KMS-11 (cell line): ENCODE measurements around the gene S100A13.

Experiments
- H2AFZ ChIP-seq: fragments of 200-600 bp; sonication (generic); 2 replicates; pipeline ENCODE4 v1.6.1; 2016; ENCODE audit warnings: antibody characterized with exemption, mixed run types, low read depth
- H3K27ac ChIP-seq: fragments of 200-600 bp; sonication (generic); 2 replicates; pipeline ENCODE4 v1.6.1; 2016; ENCODE audit warnings: mild to moderate bottlenecking, mixed run types
- H3K27me3 ChIP-seq: fragments of 200-600 bp; sonication (generic); 2 replicates; pipeline ENCODE4 v1.6.1; 2017; ENCODE audit warnings: mild to moderate bottlenecking, low read depth, mixed run types, moderate library complexity; ENCODE audit not compliant: insufficient read depth
- H3K36me3 ChIP-seq: fragments of 200-600 bp; sonication (generic); 2 replicates; pipeline ENCODE4 v1.6.1; 2017; ENCODE audit warnings: mild to moderate bottlenecking, mixed run types; ENCODE audit not compliant: insufficient read depth
- H3K4me1 ChIP-seq: fragments of 200-600 bp; sonication (generic); 2 replicates; pipeline ENCODE4 v1.6.1; 2016; ENCODE audit warnings: mild to moderate bottlenecking, low read depth, mixed run types; ENCODE audit not compliant: poor library complexity, severe bottlenecking
- H3K4me2 ChIP-seq: fragments of 200-600 bp; sonication (generic); 2 replicates; pipeline ENCODE4 v1.7.0; 2016; ENCODE audit warnings: mild to moderate bottlenecking, mixed run types
- H3K4me3 ChIP-seq: fragments of 200-600 bp; sonication (generic); IDR thresholded peaks from 2 replicates; pipeline ENCODE4 v1.6.1; 2017; ENCODE audit warnings: low read depth, low read length, mixed read lengths; ENCODE audit not compliant: insufficient read depth
- H3K79me2 ChIP-seq: fragments of 200-600 bp; sonication (generic); 2 replicates; pipeline ENCODE4 v1.6.1; 2016; ENCODE audit warnings: low read depth, mixed run types; ENCODE audit not compliant: insufficient read depth
- H3K9ac ChIP-seq: fragments of 200-600 bp; sonication (generic); 2 replicates; pipeline ENCODE4 v1.6.1; 2016; ENCODE audit warnings: mild to moderate bottlenecking, mixed run types
- H4K20me1 ChIP-seq: fragments of 200-600 bp; sonication (generic); 2 replicates; pipeline ENCODE4 v1.6.1; 2016; ENCODE audit warnings: mild to moderate bottlenecking, mixed run types; ENCODE audit not compliant: insufficient read depth
- CTCF ChIP-seq: fragments of 200-600 bp; sonication (generic); conservative IDR thresholded peaks from 2 replicates; pipeline ENCODE4 v1.6.1; 2017; ENCODE audit warnings: low read depth, mild to moderate bottlenecking, antibody characterized with exemption, low read length, moderate library complexity, mixed read lengths

Gene S100A13

DNA sequence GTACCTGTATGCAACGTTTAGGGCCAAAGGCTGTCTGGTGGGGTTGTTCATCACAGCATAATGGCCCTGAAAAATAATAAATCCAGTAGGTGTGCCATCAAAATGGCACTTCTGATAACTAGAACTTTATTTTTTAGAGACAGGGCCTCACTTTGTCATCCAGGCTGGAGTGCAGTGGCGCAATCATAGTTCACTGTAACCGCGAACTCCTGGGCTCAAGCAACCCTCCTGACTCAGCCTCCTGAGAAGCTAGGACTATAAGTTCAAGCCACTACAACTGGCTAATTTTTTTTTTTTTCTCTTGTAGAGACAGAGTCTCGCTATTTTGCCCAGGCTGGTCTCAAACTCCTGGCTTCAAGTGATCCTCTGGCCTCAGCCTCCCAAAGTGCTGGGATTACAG is 35.9 kb upstream of the S100A13 start:
- peaks cover 51% of the 10 kb centered on the region for H3K79me2 ChIP-seq
- H3K36me3 ChIP-seq = peaks cover 72% of the 10 kb centered on the region
- no peak for TF ChIP-seq CTCF

DNA sequence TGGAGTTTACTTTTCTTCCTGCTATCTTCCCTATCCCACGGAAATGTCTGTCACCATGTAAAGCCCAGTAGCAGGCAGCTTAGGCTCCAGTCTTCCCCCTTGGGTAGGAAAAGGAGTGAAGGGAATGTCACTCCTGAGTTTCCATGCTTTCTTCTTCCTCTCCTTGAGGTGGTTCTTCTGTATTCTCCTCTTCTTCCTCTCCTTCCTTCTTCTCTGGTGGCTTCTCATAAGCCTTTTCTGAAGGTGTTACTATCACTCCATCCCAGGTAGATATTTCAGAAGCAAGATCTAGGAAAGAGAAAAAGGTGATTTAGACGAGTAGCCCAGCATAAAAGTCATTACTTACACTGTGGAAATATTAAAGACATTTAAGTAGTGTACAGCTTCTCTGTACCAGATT is 35.0 kb upstream of the S100A13 start:
- H3K27me3 ChIP-seq = no peaks in the 10 kb centered on the region
- no peak overlapping the region for H3K4me3 ChIP-seq
- H3K9ac ChIP-seq = no peak overlapping the region
- peaks cover 34% of the 10 kb centered on the region for H3K4me1 ChIP-seq
- peak overlapping the region; percentile 0; the same call in 1 of the 2 replicates for H3K27ac ChIP-seq
- H3K4me2 ChIP-seq = no peak overlapping the region
- peaks cover 41% of the 10 kb centered on the region for H3K79me2 ChIP-seq
- H4K20me1 ChIP-seq = no peaks in the 10 kb centered on the region
- no peak for TF ChIP-seq CTCF
- H3K36me3 ChIP-seq = peaks cover 62% of the 10 kb centered on the region; the same call in 1 of the 2 replicates
- no peak overlapping the region for H2AFZ ChIP-seq

More for the DNA sequence above, 35.9 kb upstream of the S100A13 start:
- Histone ChIP-seq H3K4me2 (no peak overlapping the region), H4K20me1 (no peaks in the 10 kb centered on the region), H3K27ac (peak overlapping the region; percentile 1; the same call in 1 of the 2 replicates), H2AFZ (no peak overlapping the region), H3K27me3 (no peaks in the 10 kb centered on the region), H3K9ac (no peak overlapping the region), H3K4me3 (no peak overlapping the region), H3K4me1 (peaks cover 38% of the 10 kb centered on the region)

DNA sequence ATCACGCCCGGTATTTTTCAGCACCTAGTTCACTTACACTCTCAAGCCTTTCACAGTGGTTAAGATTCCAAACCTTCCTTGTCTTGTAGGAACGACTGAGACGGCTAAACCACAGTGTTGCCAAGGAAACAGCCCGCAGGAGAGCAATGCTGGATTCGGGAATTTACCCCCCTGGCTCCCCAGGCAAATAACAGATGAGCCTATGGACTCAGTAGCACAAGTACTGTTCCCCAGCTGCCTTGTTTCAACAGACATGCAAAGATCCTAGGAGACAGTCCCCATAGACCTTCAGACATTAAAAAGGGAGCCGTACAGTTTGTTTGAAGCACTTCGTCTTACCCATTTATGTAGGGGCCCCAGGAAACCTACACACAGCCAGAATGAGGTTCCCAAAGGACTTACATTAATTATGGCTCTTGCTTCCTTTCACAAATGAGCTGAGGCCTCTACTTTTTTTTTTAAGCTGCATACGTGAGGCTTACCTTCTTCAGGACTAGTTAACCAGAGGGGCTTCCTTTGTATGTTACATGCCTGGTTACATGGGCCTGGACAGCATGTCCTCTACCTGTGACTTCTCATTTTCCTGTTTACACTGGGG is 33.9 kb upstream of the S100A13 start:
- Histone ChIP-seq H3K9ac (no peak overlapping the region), H3K4me3 (no peak overlapping the region), H2AFZ (no peak overlapping the region), H4K20me1 (no peaks in the 10 kb centered on the region), H3K4me2 (no peak overlapping the region), H3K36me3 (peaks cover 52% of the 10 kb centered on the region; the same call in 1 of the 2 replicates), H3K27ac (peak overlapping the region; percentile 0; the same call in 1 of the 2 replicates), H3K4me1 (peaks cover 29% of the 10 kb centered on the region), H3K27me3 (no peaks in the 10 kb centered on the region), H3K79me2 (peaks cover 31% of the 10 kb centered on the region)
- TF ChIP-seq CTCF = no peak

DNA sequence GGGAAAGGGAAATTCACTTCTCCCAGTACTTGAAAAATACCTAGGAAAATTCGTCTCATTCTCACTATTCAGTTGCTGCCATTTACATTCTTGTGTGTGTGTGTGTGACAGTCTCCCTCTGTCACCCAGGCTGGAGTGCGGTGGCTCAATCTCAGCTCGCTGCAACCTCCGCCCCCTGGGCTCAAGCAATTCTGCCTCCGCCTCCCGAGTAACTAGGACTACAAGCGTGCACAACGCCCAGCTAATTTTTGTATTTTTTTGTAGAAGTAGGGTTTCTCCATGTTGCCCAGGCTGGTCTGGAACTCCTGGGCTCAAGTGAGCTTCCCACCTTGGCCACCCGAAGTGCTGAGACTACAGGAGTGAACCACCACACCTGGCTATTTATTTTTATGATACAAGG is 32.4 kb upstream of the S100A13 start:
- Histone ChIP-seq H3K9ac (no peak overlapping the region; the same call in 1 of the 2 replicates), H2AFZ (no peak overlapping the region), H3K4me1 (peaks cover 15% of the 10 kb centered on the region), H3K27me3 (no peaks in the 10 kb centered on the region), H3K4me3 (peak overlapping the region; percentile 100), H3K27ac (no peak overlapping the region; the same call in 1 of the 2 replicates), H4K20me1 (no peaks in the 10 kb centered on the region), H3K36me3 (peaks cover 38% of the 10 kb centered on the region; the same call in 1 of the 2 replicates), H3K79me2 (peaks cover 23% of the 10 kb centered on the region), H3K4me2 (peak overlapping the region; percentile 66)
- no peak for TF ChIP-seq CTCF
